HG02852 (cell line): ENCODE data around the gene STXBP1.

ENCODE experiments used
- ATAC-seq: cut with Tn5 transposase; IDR thresholded peaks from one replicate; pipeline ENCODE4 v1.9.1; 2021; ENCODE audit warnings: mild to moderate bottlenecking, moderate library complexity; ENCODE audit not compliant: unreplicated experiment

Gene STXBP1

GRCh38 chr9:127731938-127732337 lies 119.9 kb downstream of the STXBP1 start:
- no peak for ATAC-seq

GRCh38 chr9:127732444-127732843 lies 120.4 kb downstream of the STXBP1 start:
- ATAC-seq, result no peak

- no peak for ATAC-seq
Measured at GRCh38 chr9:127733614-127734013, 121.5 kb downstream of the STXBP1 start.

GRCh38 chr9:127734247-127734746 lies 122.2 kb downstream of the STXBP1 start:
- no peak for ATAC-seq

- peak; percentile 85 for ATAC-seq
Measured at GRCh38 chr9:127734747-127735529, 122.9 kb downstream of the STXBP1 start, which contains the start of gene TOR2A. Gene TOR2A (minus strand): TSS chr9:127735294. CDS start chr9:127735270, 24 bp downstream.

- peak; percentile 9 for ATAC-seq
Measured at GRCh38 chr9:127735530-127736185, 123.6 kb downstream of the STXBP1 start.

GRCh38 chr9:127738666-127739065 lies 126.6 kb downstream of the STXBP1 start:
- no peak for ATAC-seq

- no peak for ATAC-seq
Measured at GRCh38 chr9:127739614-127740330, 127.7 kb downstream of the STXBP1 start.

- ATAC-seq, result no peak
Measured at GRCh38 chr9:127741831-127742434, 129.9 kb downstream of the STXBP1 start.
